GM21423 (cell line): ENCODE measurements around the gene NUP160.
"Not testable (repeated sequence)": the region's sequence is repeated elsewhere in the genome, so short reads cannot be mapped to it uniquely, and the experiment has no call there.

Source experiments
- ATAC-seq: cut with Tn5 transposase; IDR thresholded peaks from one replicate; pipeline ENCODE4 v1.9.1; 2021; ENCODE audit warnings: mild to moderate bottlenecking, moderate library complexity; ENCODE audit not compliant: unreplicated experiment

Gene NUP160

GRCh38 chr11:47847892-47848699, at the start of gene NUP160:
Gene NUP160 (minus strand): TSS chr11:47848350. CDS start chr11:47848318, 32 bp downstream.
- peak; percentile 70 for ATAC-seq

GRCh38 chr11:47896199-47896598, 48.0 kb upstream of the NUP160 start:
- no peak for ATAC-seq

GRCh38 chr11:47895035-47895434, 46.9 kb upstream of the NUP160 start:
- ATAC-seq = no peak

GRCh38 chr11:47892546-47893276, 44.6 kb upstream of the NUP160 start:
- not testable (repeated sequence) for ATAC-seq

- no peak for ATAC-seq
Measured at GRCh38 chr11:47891886-47892285, 43.7 kb upstream of the NUP160 start.

GRCh38 chr11:47889714-47890441, 41.7 kb upstream of the NUP160 start:
- ATAC-seq = no peak

DNA sequence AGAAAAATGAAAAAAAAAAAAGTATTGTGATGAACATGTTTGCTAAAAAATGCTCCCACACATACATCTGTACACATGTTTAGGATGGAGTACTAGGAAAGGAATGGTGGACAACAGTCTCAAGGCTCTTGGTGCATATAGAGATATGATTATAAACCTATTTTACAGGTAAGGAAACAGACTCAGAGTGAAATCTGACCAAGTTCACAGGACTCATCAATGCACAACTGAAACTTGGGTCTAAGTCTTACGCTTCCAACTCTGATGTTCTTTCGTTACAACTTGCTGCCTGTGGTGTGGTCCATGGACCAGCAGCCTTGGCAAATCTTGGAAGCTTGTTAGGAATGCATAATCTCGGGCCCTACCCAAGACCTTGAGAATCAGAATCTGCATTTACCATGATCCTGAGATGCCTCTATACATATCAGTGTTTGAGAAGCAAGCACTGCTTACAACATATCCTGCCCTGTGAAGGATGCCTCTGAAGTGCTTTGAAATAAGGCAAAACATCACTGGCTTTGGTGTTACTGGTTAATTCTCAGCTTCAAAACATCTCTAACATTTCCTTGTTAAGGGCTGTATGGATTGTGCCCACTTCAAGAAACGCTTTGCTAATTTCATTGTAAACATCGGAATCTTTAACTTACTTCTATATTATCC, 39.9 kb upstream of the NUP160 start:
- ATAC-seq = no peak

- ATAC-seq = no peak
Measured at GRCh38 chr11:47886096-47886495, 37.9 kb upstream of the NUP160 start.

GRCh38 chr11:47882437-47882836, 34.3 kb upstream of the NUP160 start:
- not testable (repeated sequence) for ATAC-seq

- ATAC-seq = no peak
Measured at GRCh38 chr11:47881145-47881544, 33.0 kb upstream of the NUP160 start.

- ATAC-seq = no peak
Measured at GRCh38 chr11:47879259-47880158, 31.4 kb upstream of the NUP160 start.

GRCh38 chr11:47875858-47876257, 27.7 kb upstream of the NUP160 start:
- not testable (repeated sequence) for ATAC-seq

DNA sequence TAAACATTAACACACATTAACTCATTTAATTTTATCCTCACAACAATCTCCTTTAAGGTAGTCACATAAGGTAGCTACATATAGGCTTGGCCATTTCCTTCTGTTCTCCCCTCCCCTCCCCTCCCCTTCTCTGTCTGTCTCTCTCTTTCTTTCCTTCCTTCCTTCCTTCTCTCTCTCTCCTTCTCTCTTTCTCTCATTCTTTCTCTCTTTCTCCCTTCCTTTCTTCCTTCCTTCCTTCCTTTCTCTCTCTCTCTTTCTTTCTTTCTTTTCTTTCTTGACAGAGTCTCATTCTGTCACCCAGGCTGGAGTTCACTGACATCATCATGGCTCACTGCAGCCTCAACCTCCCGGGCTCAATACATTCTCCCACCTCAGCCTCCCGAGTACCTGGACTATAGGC, 22.3 kb upstream of the NUP160 start:
- no peak for ATAC-seq

DNA sequence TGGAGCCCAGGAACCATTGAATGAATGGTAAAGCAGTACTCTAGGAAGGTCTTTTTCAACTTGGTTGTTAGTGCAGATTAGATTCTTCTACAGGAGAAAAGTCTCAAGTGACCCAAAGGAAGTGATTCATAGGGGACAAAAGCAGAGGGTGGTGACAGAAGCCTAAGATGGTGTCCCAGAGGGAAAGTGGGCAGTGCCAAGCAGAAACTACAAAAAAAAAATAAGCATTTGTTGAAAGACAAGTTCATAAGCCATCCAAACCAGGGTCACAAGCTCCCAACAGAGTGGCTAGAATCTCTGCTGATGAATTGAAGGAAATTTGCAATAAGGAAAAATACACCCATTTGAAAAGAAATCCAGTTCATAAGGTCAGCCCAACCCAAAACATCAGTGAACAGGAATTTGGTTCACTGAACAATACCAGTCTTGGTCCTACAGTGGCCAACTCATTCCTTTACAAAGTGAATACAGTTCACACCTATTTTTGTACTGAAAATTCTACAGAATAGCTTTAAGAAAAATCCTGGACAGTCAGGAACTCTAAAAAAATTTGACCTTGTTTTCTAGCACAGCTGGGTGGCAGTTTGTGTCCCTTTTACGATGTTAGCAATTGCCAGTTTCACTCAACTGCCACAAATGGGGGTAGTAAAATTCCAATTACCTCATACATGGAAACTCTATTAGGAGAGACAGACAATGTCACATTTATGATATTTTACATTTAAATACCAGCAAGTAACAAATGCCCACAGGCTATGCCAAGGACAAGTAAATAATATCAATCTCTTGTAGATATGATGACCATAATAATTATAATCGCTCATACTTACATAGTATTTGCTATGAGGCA, 21.6 kb upstream of the NUP160 start:
- no peak for ATAC-seq

DNA sequence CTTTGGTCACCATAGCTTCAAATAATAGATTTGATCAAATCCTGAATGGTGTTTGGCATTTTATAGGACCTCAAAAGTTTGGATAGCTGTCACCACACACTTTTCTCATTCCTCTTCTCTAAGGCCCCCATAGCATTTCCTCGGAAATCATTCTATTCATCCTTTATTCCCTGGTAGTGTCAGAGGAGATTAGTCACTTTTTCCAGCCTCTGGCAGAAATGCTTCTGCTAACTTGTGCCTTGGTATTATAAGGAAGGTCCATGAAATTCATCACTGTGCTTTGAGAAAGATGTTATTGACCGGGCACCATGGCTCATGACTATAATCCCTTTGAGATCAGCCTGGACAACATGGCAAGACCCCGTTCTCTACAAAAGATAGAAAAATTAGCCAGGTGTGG, 19.7 kb upstream of the NUP160 start:
- ATAC-seq = no peak

DNA sequence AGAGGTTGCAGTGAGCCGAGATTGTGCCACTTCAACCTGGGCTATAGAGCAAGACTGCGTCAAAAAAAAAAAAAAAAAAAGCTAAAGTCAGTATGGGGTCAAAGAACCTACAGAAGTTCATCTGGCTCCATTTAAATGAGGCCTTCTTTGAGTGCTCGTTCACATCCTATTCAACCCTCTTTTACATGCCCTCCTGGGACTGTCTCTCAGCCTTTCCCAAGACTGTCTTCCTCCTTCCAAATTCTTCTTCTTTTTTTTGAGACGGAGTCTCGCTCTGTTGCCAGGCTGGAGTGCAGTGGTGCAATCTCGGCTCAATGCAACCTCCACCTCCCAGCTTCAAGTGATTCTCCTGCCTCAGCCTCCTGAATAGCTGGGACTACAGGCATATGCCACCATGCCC, 18.7 kb upstream of the NUP160 start:
- not testable (repeated sequence) for ATAC-seq

DNA sequence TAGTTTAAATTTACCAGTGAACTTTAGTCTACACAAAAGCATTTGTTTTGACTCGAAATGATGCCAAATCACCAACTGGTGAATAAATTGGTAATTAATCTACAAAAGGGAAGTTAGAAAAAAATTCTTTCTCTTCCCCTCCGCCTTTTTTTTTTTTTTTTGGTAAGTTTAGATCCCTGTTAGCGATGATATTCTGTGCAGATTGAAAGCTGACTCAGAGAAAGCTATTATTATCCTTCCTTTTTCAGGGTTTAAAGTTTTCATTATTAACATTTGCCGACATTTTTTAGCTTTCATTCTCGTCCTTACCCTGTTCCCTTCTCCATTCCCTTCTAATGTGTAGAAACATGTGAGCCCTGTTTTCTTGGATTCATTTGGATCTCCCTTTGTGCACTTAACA, 16.8 kb upstream of the NUP160 start:
- ATAC-seq = no peak

- ATAC-seq = no peak
Measured at GRCh38 chr11:47863898-47864430, 15.8 kb upstream of the NUP160 start.
